SK-N-SH (cell line): Measurements from ENCODE around the gene HIPK3. TPM values are rescaled to one million over a fixed set of nuclear protein-coding genes. Genes with fewer than 3 reads are reported as not detected.

Source experiments
- CTCF ChIA-PET: fragments of 300-600, 350-600 bp; formaldehyde crosslinking; extraction: SDS; loops from one replicate; lab custom pipeline; 2021; lab: Yijun Ruan, JAX
- POLR2A ChIA-PET: fragments of 350-600 bp; sonication (Branson Sonifier 250); formaldehyde crosslinking; extraction: SDS; loops from one replicate; lab custom pipeline; 2020; ENCODE audit warnings: antibody characterized with exemption, inconsistent platforms; lab: Yijun Ruan, JAX
- DNase-seq: peaks from one replicate; pipeline ENCODE4 v3.0.0; 2012
- H2AFZ ChIP-seq: fragments of 200-600 bp; sonication (generic); 2 replicates; pipeline ENCODE4 v1.8.1; 2016; ENCODE audit warnings: antibody characterized with exemption, mild to moderate bottlenecking, low read depth
- H3F3A ChIP-seq: fragments of 200-600 bp; sonication (generic); replicated peaks from 2 replicates; pipeline ENCODE3; 2016; ENCODE audit warnings: antibody characterized with exemption, mild to moderate bottlenecking; ENCODE audit not compliant: insufficient read depth
- H3K27ac ChIP-seq, 2 experiments: fragments of 200-500 bp in 1 of 2; fragments of 200-600 bp in 1 of 2; sonication (Bioruptor generic) in 1 of 2; sonication (generic), shearing (Covaris generic) in 1 of 2; 2 replicates each; pipeline versions ENCODE4 v1.5.1 to v1.6.1; 2014 to 2016; ENCODE audit warnings: low read depth in 2 of 2, inconsistent platforms in 1 of 2, low read length in 1 of 2, mild to moderate bottlenecking in 1 of 2, mixed read lengths in 1 of 2
- H3K27me3 ChIP-seq: fragments of 200-600 bp; sonication (generic), shearing (Covaris generic); 2 replicates; pipeline ENCODE4 v1.6.1; 2016; ENCODE audit warnings: mixed run types; ENCODE audit not compliant: insufficient read depth
- H3K36me3 ChIP-seq, 2 experiments: fragments of 200-500 bp in 1 of 2; fragments of 200-600 bp in 1 of 2; sonication (Bioruptor generic) in 1 of 2; sonication (generic) in 1 of 2; replicated peaks in 1 of 2; 2 replicates each; pipeline versions ENCODE3 to v1.5.1; 2014 to 2016; ENCODE audit warnings: low read length in 1 of 2, mild to moderate bottlenecking in 1 of 2; ENCODE audit not compliant: insufficient read depth in 2 of 2, control insufficient read depth in 1 of 2
- H3K4me1 ChIP-seq, 2 experiments: fragments of 200-500 bp in 1 of 2; fragments of 200-600 bp in 1 of 2; sonication (Bioruptor generic) in 1 of 2; sonication (generic), shearing (Covaris generic) in 1 of 2; 2 replicates each; pipeline versions ENCODE4 v1.5.1 to v1.6.1; 2014 to 2016; ENCODE audit warnings: low read depth in 1 of 2, low read length in 1 of 2, mixed run types in 1 of 2; ENCODE audit not compliant: insufficient read depth in 2 of 2, control insufficient read depth in 1 of 2
- H3K4me2 ChIP-seq: fragments of 200-600 bp; sonication (generic), shearing (Covaris generic); 2 replicates; pipeline ENCODE4 v1.6.1; 2017; ENCODE audit warnings: mixed run types
- H3K4me3 ChIP-seq, 2 experiments: fragments of 200-500 bp in 1 of 2; fragments of 200-600 bp in 1 of 2; sonication (Bioruptor generic) in 1 of 2; sonication (generic), shearing (Covaris generic) in 1 of 2; 2 replicates each; pipeline versions ENCODE4 v1.5.1 to v1.8.1; 2014 to 2016; ENCODE audit warnings: low read depth in 2 of 2, inconsistent platforms in 1 of 2, low read length in 1 of 2, mild to moderate bottlenecking in 1 of 2, mixed read lengths in 1 of 2, moderate library complexity in 1 of 2
- H3K79me2 ChIP-seq: fragments of 200-600 bp; sonication (generic); 2 replicates; pipeline ENCODE4 v1.8.1; 2017; ENCODE audit warnings: mild to moderate bottlenecking; ENCODE audit not compliant: insufficient read depth
- H3K9ac ChIP-seq: fragments of 200-600 bp; sonication (generic); 2 replicates; pipeline ENCODE4 v1.6.1; 2017; ENCODE audit warnings: mixed run types
- H3K9me2 ChIP-seq: fragments of 200-600 bp; sonication (generic); 2 replicates; pipeline ENCODE4 v1.6.1; 2017; ENCODE audit warnings: mixed run types
- H3K9me3 ChIP-seq: fragments of 200-600 bp; sonication (generic); 2 replicates; pipeline ENCODE4 v1.6.1; 2017; ENCODE audit warnings: mixed run types, mild to moderate bottlenecking, moderate library complexity
- H4K20me1 ChIP-seq: fragments of 200-600 bp; sonication (generic); 2 replicates; pipeline ENCODE4 v1.6.1; 2017; ENCODE audit warnings: mild to moderate bottlenecking, mixed run types; ENCODE audit not compliant: insufficient read depth
- ELF1 ChIP-seq: IDR thresholded peaks from 2 replicates; pipeline ENCODE4 v1.4.0; 2012
- FOSL2 ChIP-seq: IDR thresholded peaks from 2 replicates; pipeline ENCODE4 v1.4.0; 2012; ENCODE audit warnings: low read depth, mild to moderate bottlenecking, moderate library complexity, borderline replicate concordance
- FOXJ3 ChIP-seq: sonication (generic); formaldehyde crosslinking; IDR thresholded peaks from 2 replicates; pipeline ENCODE4 v1.5.1; 2020; ENCODE audit warnings: mild to moderate bottlenecking, missing genetic modification reagents
- GABPA ChIP-seq: IDR thresholded peaks from 2 replicates; pipeline ENCODE4 v1.4.0; 2012; ENCODE audit warnings: low read depth, mild to moderate bottlenecking
- GATA2 ChIP-seq: sonication (generic); formaldehyde crosslinking; IDR thresholded peaks from 2 replicates; pipeline ENCODE4 v1.5.0; 2020; ENCODE audit warnings: mild to moderate bottlenecking, missing genetic modification reagents
- RAD21 ChIP-seq: IDR thresholded peaks from 2 replicates; pipeline ENCODE4 v1.6.1; 2012; ENCODE audit warnings: mild to moderate bottlenecking, low read length
- SIN3A ChIP-seq: IDR thresholded peaks from 2 replicates; pipeline ENCODE4 v1.6.1; 2012; ENCODE audit warnings: low read depth, mild to moderate bottlenecking, low read length, moderate library complexity, borderline replicate concordance
- SMC3 ChIP-seq: IDR thresholded peaks from 2 replicates; pipeline ENCODE4 v1.6.1; 2012; ENCODE audit warnings: low read depth, low read length, improper control_type of control experiment
- TCF12 ChIP-seq: IDR thresholded peaks from 2 replicates; pipeline ENCODE4 v1.4.0; 2012
- WGBS: methylation state at CpG from one replicate; pipeline ENCODE4 v1.1.6; 2017; ENCODE audit warnings: low lambda C conversion rate; 5-methylcytosine and 5-hydroxymethylcytosine counted together
- polyA plus RNA-seq, 3 experiments: library from polyadenylated mRNA; depleted of rRNA; stranded (reverse); fragments of >200 nt; gene quantifications; 2 replicates each; pipeline ENCODE4 v1.2.3, GENCODE V29; 2012
- TF ChIP-seq, protein P1 (sequence below): IDR thresholded peaks from 2 replicates; pipeline ENCODE4 v1.6.1; 2012; ENCODE audit warnings: mild to moderate bottlenecking, low read depth, low read length, moderate library complexity
- TF ChIP-seq, protein P2 (sequence below): fragments of 150-350 bp; IDR thresholded peaks from 2 replicates; pipeline ENCODE4 v1.6.1; 2016; ENCODE audit warnings: mild to moderate bottlenecking, low read depth, low read length
- TF ChIP-seq, protein P3 (sequence below): fragments of 150-350 bp; IDR thresholded peaks from 2 replicates; pipeline ENCODE4 v1.6.1; 2017; ENCODE audit warnings: antibody characterized with exemption, low read length, low read depth, borderline replicate concordance
- TF ChIP-seq, protein P4 (sequence below): IDR thresholded peaks from 2 replicates; pipeline ENCODE4 v1.4.0; 2012; ENCODE audit warnings: low read depth, borderline replicate concordance

HIPK3 gene
- polyA plus RNA-seq, 1 of the 3 experiments (the other 2 are of a cell fraction) = 5.2 TPM

DNA sequence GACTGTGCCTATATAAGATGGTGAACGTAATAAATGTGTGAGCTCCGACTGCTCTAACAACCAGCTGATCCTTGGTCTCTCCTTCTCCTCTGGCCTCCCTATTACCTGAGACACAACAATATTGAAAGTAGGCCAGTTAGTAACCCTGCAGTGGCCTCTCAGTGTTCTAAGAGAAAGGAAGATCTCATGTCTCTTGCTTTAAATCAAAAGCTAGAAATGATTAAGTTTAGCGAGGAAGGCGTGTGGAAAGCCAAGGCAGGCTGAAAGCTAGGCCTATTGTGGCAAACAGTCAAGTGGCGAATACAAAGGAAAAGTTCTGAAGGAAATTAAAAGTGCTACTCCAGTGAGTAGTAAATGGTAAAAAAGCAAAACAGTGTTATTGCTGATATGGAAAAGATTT, 39.5 kb downstream of the HIPK3 start:
- Histone ChIP-seq H3K9ac (no peak overlapping the region), H3K4me1 (peaks cover 0 to 2% of the 10 kb centered on the region in 2 experiments; a peak in 1 of 4 replicates), H3F3A (no peaks in the 10 kb centered on the region), H3K79me2 (peaks cover 98% of the 10 kb centered on the region), H3K4me3 (no peak overlapping the region), H3K9me3 (no peaks in the 10 kb centered on the region), H4K20me1 (peaks cover 45% of the 10 kb centered on the region), H3K36me3 (peaks cover 0 to 29% of the 10 kb centered on the region in 2 experiments), H3K4me2 (no peak overlapping the region), H3K27ac (no peak overlapping the region), H2AFZ (no peak overlapping the region), H3K9me2 (no peaks in the 10 kb centered on the region), H3K27me3 (no peaks in the 10 kb centered on the region)
- ChIA-PET CTCF (no interaction called here), POLR2A (no interaction called here)
- TF ChIP-seq SMC3 (no peak), SIN3A (no peak), FOSL2 (no peak), TCF12 (no peak), FOXJ3 (CRISPR knock-in tag) (no peak), GABPA (no peak), ELF1 (no peak), GATA2 (CRISPR knock-in tag) (no peak), RAD21 (no peak)
- TF ChIP-seq, protein P1, sequence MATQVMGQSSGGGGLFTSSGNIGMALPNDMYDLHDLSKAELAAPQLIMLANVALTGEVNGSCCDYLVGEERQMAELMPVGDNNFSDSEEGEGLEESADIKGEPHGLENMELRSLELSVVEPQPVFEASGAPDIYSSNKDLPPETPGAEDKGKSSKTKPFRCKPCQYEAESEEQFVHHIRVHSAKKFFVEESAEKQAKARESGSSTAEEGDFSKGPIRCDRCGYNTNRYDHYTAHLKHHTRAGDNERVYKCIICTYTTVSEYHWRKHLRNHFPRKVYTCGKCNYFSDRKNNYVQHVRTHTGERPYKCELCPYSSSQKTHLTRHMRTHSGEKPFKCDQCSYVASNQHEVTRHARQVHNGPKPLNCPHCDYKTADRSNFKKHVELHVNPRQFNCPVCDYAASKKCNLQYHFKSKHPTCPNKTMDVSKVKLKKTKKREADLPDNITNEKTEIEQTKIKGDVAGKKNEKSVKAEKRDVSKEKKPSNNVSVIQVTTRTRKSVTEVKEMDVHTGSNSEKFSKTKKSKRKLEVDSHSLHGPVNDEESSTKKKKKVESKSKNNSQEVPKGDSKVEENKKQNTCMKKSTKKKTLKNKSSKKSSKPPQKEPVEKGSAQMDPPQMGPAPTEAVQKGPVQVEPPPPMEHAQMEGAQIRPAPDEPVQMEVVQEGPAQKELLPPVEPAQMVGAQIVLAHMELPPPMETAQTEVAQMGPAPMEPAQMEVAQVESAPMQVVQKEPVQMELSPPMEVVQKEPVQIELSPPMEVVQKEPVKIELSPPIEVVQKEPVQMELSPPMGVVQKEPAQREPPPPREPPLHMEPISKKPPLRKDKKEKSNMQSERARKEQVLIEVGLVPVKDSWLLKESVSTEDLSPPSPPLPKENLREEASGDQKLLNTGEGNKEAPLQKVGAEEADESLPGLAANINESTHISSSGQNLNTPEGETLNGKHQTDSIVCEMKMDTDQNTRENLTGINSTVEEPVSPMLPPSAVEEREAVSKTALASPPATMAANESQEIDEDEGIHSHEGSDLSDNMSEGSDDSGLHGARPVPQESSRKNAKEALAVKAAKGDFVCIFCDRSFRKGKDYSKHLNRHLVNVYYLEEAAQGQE = no peak
- TF ChIP-seq, protein P2, sequence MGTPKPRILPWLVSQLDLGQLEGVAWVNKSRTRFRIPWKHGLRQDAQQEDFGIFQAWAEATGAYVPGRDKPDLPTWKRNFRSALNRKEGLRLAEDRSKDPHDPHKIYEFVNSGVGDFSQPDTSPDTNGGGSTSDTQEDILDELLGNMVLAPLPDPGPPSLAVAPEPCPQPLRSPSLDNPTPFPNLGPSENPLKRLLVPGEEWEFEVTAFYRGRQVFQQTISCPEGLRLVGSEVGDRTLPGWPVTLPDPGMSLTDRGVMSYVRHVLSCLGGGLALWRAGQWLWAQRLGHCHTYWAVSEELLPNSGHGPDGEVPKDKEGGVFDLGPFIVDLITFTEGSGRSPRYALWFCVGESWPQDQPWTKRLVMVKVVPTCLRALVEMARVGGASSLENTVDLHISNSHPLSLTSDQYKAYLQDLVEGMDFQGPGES = no peak
- TF ChIP-seq, protein P3, sequence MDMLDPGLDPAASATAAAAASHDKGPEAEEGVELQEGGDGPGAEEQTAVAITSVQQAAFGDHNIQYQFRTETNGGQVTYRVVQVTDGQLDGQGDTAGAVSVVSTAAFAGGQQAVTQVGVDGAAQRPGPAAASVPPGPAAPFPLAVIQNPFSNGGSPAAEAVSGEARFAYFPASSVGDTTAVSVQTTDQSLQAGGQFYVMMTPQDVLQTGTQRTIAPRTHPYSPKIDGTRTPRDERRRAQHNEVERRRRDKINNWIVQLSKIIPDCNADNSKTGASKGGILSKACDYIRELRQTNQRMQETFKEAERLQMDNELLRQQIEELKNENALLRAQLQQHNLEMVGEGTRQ = no peak
- TF ChIP-seq, protein P4, sequence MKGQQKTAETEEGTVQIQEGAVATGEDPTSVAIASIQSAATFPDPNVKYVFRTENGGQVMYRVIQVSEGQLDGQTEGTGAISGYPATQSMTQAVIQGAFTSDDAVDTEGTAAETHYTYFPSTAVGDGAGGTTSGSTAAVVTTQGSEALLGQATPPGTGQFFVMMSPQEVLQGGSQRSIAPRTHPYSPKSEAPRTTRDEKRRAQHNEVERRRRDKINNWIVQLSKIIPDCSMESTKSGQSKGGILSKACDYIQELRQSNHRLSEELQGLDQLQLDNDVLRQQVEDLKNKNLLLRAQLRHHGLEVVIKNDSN = no peak
- WGBS = 96% methylated on average over 5 of the region's 5 CpGs
- no peak for DNase-seq
